IPS-NIHi7 (cell line): ENCODE results near the gene ZFPM1.

Experiments
- DNase-seq: peaks from one replicate; pipeline ENCODE4 v3.0.0; 2012; ENCODE audit warnings: mixed read lengths; ENCODE audit errors: extremely low spot score

Gene ZFPM1

GRCh38 chr16:88417684-88418476, 35.2 kb upstream of the ZFPM1 start:
- DNase-seq, result no peak

GRCh38 chr16:88418869-88419268, 34.2 kb upstream of the ZFPM1 start:
- no peak for DNase-seq

DNA sequence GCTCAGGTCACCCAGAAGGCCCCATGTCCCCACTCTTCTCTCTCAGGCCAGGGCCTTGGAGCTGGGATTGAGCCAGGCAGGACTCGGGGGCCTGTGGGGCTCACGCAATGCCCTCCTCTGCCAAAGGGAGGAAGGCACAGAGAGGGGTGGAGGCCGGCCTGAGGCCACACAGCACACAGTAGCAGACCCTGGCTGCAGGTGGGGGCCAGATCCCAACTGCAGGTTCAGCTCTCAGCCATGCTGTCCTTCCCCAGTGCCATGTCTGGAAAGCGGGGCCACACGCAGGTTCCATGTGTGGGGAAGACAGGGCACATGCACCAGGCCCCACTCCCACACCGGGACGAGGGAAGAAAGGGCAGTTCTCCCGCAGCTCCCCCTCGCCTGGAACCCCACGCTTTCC, 33.3 kb upstream of the ZFPM1 start:
- DNase-seq, result no peak

DNA sequence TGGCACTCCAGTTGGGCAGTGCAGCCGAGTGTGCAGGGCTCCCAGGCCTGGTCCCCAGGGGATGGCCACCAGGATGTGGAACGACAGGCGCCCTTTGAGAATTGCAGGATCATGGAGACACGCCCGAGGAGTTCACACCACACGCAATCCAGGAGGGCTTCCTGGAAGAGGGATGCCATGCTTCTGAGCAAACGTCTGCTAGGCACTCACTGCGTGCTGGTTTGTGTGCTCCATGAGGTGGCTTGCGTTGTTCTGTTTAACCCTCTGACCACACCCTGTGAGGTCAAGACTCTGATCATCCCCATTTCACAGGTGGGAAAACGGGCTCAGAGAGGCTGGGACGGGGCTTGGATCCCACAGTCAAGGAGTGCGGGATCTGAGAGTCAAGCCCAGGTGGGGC, 32.6 kb upstream of the ZFPM1 start:
- DNase-seq, result no peak

DNA sequence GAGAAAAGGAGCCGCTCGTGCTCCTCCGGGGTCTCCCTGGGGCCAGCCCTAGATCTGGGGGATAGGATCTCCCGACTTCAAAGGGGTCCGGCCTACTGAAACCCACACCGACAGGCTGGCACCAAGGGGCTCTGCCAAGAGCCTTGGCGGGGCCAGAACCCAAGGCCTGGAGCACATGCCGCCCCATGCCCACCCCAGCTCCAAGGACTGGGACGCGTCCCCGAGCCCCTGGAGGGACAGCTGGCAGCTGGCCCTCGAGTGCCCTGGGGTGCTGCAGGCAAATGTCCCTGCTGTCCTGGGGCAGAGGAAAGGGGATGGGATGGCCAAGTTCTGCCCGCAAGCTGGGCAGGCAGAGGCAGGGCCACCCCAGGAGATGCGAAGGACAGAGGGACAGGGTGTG, 31.8 kb upstream of the ZFPM1 start:
- no peak for DNase-seq

- no peak for DNase-seq
Measured at GRCh38 chr16:88421871-88422433, 31.1 kb upstream of the ZFPM1 start.

GRCh38 chr16:88422733-88423447, 30.2 kb upstream of the ZFPM1 start:
- no peak for DNase-seq

DNA sequence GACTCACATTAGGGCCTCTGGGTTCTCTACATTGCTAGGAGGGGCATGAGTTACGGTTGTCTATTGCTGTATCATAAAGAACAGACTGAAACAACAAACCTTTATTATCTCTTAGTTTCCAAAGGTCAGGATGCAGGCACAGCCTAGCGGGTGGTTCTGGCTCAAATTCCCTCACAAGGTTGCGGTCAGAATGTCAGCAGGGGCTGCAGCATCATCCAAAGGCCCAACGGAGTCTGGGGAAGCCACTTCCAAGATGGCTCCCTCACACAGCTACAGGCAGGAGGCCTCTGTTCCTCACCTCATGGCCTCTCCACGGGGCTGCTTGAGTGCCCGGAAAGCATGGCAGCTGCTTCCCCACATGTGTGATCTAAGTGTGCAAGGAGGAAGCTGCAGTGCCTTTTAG, 29.6 kb upstream of the ZFPM1 start:
- no peak for DNase-seq

DNA sequence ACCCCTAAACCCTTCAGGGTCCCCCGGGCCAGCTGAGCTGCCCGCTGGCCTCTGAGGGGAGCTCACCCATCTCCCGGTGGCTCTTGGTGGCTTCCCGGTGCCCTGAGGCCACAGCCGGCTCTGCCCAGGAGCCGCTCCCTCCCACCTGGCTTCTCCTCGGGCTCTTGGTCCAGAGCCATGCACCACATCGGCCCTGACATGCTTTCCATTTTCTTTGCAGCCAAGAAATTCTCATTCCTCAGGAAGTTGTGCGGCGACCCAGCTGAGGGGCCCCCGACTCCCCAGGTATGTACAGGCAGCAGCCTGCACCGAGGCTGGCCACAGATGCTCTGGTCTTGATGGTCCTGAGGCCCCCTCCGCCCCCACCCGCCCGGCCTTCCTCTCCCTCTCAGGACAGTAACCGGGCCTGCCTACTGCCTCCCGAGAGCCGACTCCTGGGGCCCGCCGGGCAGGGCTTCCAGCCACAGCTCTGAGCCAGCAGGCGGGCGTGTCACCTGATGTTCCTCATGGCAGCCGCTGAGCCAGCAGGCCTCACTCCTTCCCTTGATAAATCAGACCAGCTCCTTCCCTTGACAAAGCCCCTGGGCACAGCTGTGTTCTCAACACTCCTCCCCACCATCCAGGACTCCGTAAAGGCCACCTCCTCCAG, 28.4 kb upstream of the ZFPM1 start:
- DNase-seq, result no peak

- DNase-seq, result no peak
Measured at GRCh38 chr16:88426018-88426417, 27.1 kb upstream of the ZFPM1 start.

DNA sequence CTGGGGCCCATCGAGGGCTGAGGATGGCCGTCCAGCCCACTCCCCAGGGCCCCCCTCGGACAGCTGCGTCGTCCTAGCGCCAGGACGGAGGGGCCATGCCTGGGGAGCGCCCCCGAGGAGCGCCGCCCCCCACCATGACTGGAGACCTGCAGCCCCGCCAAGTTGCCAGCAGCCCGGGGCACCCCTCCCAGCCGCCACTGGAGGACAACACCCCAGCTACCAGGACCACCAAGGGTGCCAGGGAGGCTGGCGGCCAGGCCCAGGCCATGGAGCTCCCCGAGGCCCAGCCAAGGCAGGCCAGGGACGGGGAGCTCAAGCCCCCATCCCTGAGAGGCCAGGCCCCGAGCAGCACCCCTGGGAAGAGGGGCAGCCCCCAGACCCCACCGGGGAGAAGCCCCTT, 25.7 kb upstream of the ZFPM1 start:
- DNase-seq, result no peak

GRCh38 chr16:88428156-88428555, 24.9 kb upstream of the ZFPM1 start:
- no peak for DNase-seq

GRCh38 chr16:88428616-88429386, 24.3 kb upstream of the ZFPM1 start:
- DNase-seq, result no peak

DNA sequence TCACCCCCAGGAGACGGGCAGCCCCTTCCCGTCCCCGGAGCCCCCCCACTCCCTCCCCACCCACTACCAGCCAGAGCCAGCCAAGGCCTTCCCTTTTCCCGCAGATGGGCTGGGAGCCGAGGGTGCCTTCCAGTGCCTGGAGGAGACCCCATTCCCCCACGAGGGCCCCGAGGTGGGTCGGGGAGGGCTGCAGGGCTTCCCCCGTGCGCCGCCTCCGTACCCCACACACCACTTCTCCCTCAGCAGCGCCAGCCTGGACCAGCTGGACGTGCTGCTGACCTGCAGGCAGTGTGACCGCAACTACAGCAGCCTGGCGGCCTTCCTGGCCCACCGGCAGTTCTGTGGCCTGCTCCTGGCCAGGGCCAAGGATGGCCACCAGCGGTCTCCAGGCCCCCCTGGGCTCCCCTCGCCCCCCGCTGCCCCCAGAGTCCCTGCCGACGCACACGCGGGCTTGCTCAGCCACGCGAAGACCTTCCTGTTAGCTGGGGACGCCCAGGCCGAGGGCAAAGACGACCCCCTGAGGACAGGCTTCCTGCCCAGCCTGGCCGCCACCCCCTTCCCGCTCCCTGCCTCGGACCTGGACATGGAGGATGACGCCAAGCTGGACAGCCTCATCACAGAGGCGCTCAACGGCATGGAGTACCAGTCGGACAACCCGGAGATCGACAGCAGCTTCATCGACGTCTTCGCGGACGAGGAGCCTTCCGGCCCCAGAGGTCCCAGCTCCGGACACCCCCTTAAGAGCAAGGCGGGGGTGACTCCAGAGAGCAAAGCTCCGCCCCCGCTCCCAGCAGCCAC, 23.5 kb upstream of the ZFPM1 start:
- no peak for DNase-seq

DNA sequence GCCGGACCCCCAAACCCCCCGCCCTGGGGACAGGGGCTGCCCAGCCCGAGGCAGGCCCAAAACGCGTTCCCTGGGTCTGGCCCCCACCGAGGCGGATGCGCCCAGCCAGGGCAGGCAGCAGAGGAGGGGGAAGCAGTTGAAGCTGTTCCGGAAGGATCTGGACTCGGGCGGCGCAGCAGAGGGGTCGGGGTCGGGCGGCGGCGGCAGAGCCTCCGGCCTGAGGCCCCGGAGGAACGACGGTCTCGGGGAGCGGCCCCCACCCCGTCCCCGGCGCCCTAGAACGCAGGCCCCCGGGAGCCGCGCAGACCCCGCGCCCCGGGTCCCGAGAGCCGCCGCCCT, 22.9 kb upstream of the ZFPM1 start:
- DNase-seq, result peak; percentile 52

GRCh38 chr16:88430524-88431446, 22.3 kb upstream of the ZFPM1 start:
- peak; percentile 65 for DNase-seq

- no peak for DNase-seq
Measured at GRCh38 chr16:88431651-88432050, 21.4 kb upstream of the ZFPM1 start.

- no peak for DNase-seq
Measured at GRCh38 chr16:88432174-88432573, 20.9 kb upstream of the ZFPM1 start.

- no peak for DNase-seq
Measured at GRCh38 chr16:88432753-88433152, 20.3 kb upstream of the ZFPM1 start.
